DOHH2 (cell line): ENCODE results near the gene PLCL1.

Source experiments
- H3F3A ChIP-seq: fragments of 200-600 bp; sonication (generic), shearing (Covaris generic); 2 replicates; pipeline ENCODE4 v1.6.0; 2016; ENCODE audit warnings: antibody characterized with exemption, mild to moderate bottlenecking; ENCODE audit not compliant: control insufficient read depth, insufficient read depth
- H3K27ac ChIP-seq: fragments of 200-600 bp; sonication (generic); 2 replicates; pipeline ENCODE4 v1.5.1; 2014; ENCODE audit warnings: low read depth, mild to moderate bottlenecking, low read length, moderate library complexity
- H3K27me3 ChIP-seq: fragments of 200-600 bp; sonication (generic); 2 replicates; pipeline ENCODE4 v1.6.1; 2014; ENCODE audit warnings: mild to moderate bottlenecking, low read length, mixed read lengths; ENCODE audit not compliant: control insufficient read depth
- H3K36me3 ChIP-seq: fragments of 200-600 bp; sonication (generic); 2 replicates; pipeline ENCODE4 v1.6.1; 2014; ENCODE audit warnings: mild to moderate bottlenecking, low read length, moderate library complexity, mixed read lengths; ENCODE audit not compliant: control insufficient read depth
- H3K4me1 ChIP-seq: fragments of 200-600 bp; sonication (generic); 2 replicates; pipeline ENCODE4 v1.6.1; 2014; ENCODE audit warnings: mild to moderate bottlenecking, low read length, mixed read lengths; ENCODE audit not compliant: control insufficient read depth
- H3K4me2 ChIP-seq: fragments of 200-600 bp; sonication (generic); 2 replicates; pipeline ENCODE4 v1.6.0; 2014; ENCODE audit warnings: mild to moderate bottlenecking, low read length, moderate library complexity
- H3K4me3 ChIP-seq: fragments of 200-600 bp; sonication (generic); 2 replicates; pipeline ENCODE4 v1.5.1; 2014; ENCODE audit warnings: mild to moderate bottlenecking, low read length, mixed read lengths
- H3K79me2 ChIP-seq: fragments of 200-600 bp; sonication (generic); 2 replicates; pipeline ENCODE4 v1.6.1; 2014; ENCODE audit warnings: mild to moderate bottlenecking, low read length, mixed read lengths; ENCODE audit not compliant: control insufficient read depth
- H3K9me2 ChIP-seq: fragments of 200-600 bp; sonication (generic); replicated peaks from 2 replicates; pipeline ENCODE4 v1.6.1; 2014; ENCODE audit warnings: mild to moderate bottlenecking, low read length, mixed read lengths; ENCODE audit not compliant: control insufficient read depth
- H3K9me3 ChIP-seq: fragments of 200-600 bp; sonication (generic); 2 replicates; pipeline ENCODE4 v1.6.1; 2014; ENCODE audit warnings: antibody characterized with exemption, low read length, mixed read lengths; ENCODE audit not compliant: control insufficient read depth, insufficient read depth
- H4K20me1 ChIP-seq: fragments of 200-600 bp; sonication (generic); 2 replicates; pipeline ENCODE4 v1.6.0; 2014; ENCODE audit warnings: low read depth, mild to moderate bottlenecking, antibody characterized with exemption, low read length, moderate library complexity; ENCODE audit not compliant: control insufficient read depth, insufficient read depth
- CTCF ChIP-seq: fragments of 200-600 bp; sonication (generic); IDR thresholded peaks from one replicate; pipeline ENCODE4 v1.5.1; 2014; ENCODE audit warnings: antibody characterized with exemption, mild to moderate bottlenecking, low read depth, low read length; ENCODE audit not compliant: poor library complexity, severe bottlenecking
- EZH2phosphoT487 ChIP-seq: fragments of 200-600 bp; sonication (generic); IDR thresholded peaks from 2 replicates; pipeline ENCODE4 v1.6.1; 2017; ENCODE audit warnings: borderline replicate concordance, mild to moderate bottlenecking, antibody characterized with exemption, low read length, moderate library complexity, mixed read lengths

The PLCL1 gene

GRCh38 chr2:197908156-197908555 is 103.8 kb downstream of the PLCL1 start:
- Histone ChIP-seq H3K9me2 (no peaks in the 10 kb centered on the region), H3K27ac (no peak overlapping the region), H3K4me3 (no peak overlapping the region), H3K9me3 (no peaks in the 10 kb centered on the region), H3K4me2 (no peak overlapping the region), H3F3A (no peaks in the 10 kb centered on the region), H3K27me3 (no peaks in the 10 kb centered on the region; the same call in 1 of the 2 replicates), H4K20me1 (no peaks in the 10 kb centered on the region), H3K36me3 (no peaks in the 10 kb centered on the region), H3K79me2 (no peaks in the 10 kb centered on the region), H3K4me1 (no peaks in the 10 kb centered on the region)
- TF ChIP-seq EZH2phosphoT487 = no peak
- TF ChIP-seq CTCF = no peak

- no peaks in the 10 kb centered on the region for H3K9me3 ChIP-seq
- no peak overlapping the region for H3K27ac ChIP-seq
- no peaks in the 10 kb centered on the region for H3K9me2 ChIP-seq
- no peaks in the 10 kb centered on the region; the same call in 1 of the 2 replicates for H3K27me3 ChIP-seq
- H3F3A ChIP-seq = no peaks in the 10 kb centered on the region
- H4K20me1 ChIP-seq = no peaks in the 10 kb centered on the region
- TF ChIP-seq CTCF (no peak), EZH2phosphoT487 (no peak)
- H3K4me3 ChIP-seq = no peak overlapping the region
- no peaks in the 10 kb centered on the region for H3K79me2 ChIP-seq
- H3K4me2 ChIP-seq = no peak overlapping the region
- H3K4me1 ChIP-seq = no peaks in the 10 kb centered on the region
- no peaks in the 10 kb centered on the region for H3K36me3 ChIP-seq
Measured at GRCh38 chr2:197908990-197909776, 104.8 kb downstream of the PLCL1 start.

GRCh38 chr2:197911667-197912066 is 107.3 kb downstream of the PLCL1 start:
- Histone ChIP-seq H3K27ac (no peak overlapping the region), H3K36me3 (no peaks in the 10 kb centered on the region), H3K4me1 (no peaks in the 10 kb centered on the region), H3K27me3 (peaks cover 4% of the 10 kb centered on the region; the same call in 1 of the 2 replicates), H3K79me2 (no peaks in the 10 kb centered on the region), H4K20me1 (no peaks in the 10 kb centered on the region), H3K4me3 (no peak overlapping the region), H3K9me2 (no peaks in the 10 kb centered on the region), H3K4me2 (no peak overlapping the region), H3K9me3 (no peaks in the 10 kb centered on the region), H3F3A (no peaks in the 10 kb centered on the region)
- no peak for TF ChIP-seq EZH2phosphoT487
- no peak for TF ChIP-seq CTCF
